ENCODE measurements around the gene PRKCA.

Gene PRKCA

GRCh38 chr17:66849032-66849655, 546.7 kb downstream of the PRKCA start:
- no peak overlapping the region for H3K4me3 ChIP-seq (ENCODE audit: low read length, poor library complexity, severe bottlenecking)
- H4K20me1 ChIP-seq (ENCODE audit: insufficient read depth, low read length, poor library complexity, severe bottlenecking) = no peaks in the 10 kb centered on the region
- no peak for TF ChIP-seq EZH2phosphoT487 (IDR thresholded peaks at IDR 0.05; ENCODE audit: borderline replicate concordance)
- TF ChIP-seq, protein P1, sequence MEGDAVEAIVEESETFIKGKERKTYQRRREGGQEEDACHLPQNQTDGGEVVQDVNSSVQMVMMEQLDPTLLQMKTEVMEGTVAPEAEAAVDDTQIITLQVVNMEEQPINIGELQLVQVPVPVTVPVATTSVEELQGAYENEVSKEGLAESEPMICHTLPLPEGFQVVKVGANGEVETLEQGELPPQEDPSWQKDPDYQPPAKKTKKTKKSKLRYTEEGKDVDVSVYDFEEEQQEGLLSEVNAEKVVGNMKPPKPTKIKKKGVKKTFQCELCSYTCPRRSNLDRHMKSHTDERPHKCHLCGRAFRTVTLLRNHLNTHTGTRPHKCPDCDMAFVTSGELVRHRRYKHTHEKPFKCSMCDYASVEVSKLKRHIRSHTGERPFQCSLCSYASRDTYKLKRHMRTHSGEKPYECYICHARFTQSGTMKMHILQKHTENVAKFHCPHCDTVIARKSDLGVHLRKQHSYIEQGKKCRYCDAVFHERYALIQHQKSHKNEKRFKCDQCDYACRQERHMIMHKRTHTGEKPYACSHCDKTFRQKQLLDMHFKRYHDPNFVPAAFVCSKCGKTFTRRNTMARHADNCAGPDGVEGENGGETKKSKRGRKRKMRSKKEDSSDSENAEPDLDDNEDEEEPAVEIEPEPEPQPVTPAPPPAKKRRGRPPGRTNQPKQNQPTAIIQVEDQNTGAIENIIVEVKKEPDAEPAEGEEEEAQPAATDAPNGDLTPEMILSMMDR (conservative IDR thresholded peaks at IDR 0.05; ENCODE audit: low read length) = no peak
- no peak overlapping the region for H2AFZ ChIP-seq (ENCODE audit: low read length)
- H3K4me1 ChIP-seq (ENCODE audit: insufficient read depth, low read length, poor library complexity, severe bottlenecking) = no peaks in the 10 kb centered on the region
- H3K36me3 ChIP-seq (ENCODE audit: insufficient read depth, low read length) = no peaks in the 10 kb centered on the region
- peaks cover 5% of the 10 kb centered on the region; the same call in 1 of the 2 replicates for H3K9me3 ChIP-seq (ENCODE audit: insufficient read depth, low read depth, low read length)
- no peak overlapping the region for H3K4me2 ChIP-seq (ENCODE audit: low read depth, low read length, poor library complexity, severe bottlenecking)
- no peaks in the 10 kb centered on the region for H3K9me2 ChIP-seq (replicated peaks; ENCODE audit: low read depth, low read length)
- H3K9ac ChIP-seq (ENCODE audit: low read depth, low read length, poor library complexity, severe bottlenecking) = no peak overlapping the region
- H3F3A ChIP-seq (ENCODE audit: low read depth) = no peaks in the 10 kb centered on the region
- no peaks in the 10 kb centered on the region for H3K79me2 ChIP-seq (ENCODE audit: insufficient read depth, low read length)
- no peaks in the 10 kb centered on the region for H3K27me3 ChIP-seq (ENCODE audit: insufficient read depth, low read length, poor library complexity, severe bottlenecking)

- no peaks in the 10 kb centered on the region for H4K20me1 ChIP-seq (ENCODE audit: insufficient read depth, low read length, poor library complexity, severe bottlenecking)
- H3K36me3 ChIP-seq (ENCODE audit: insufficient read depth, low read length) = no peaks in the 10 kb centered on the region
- H3K9me2 ChIP-seq (replicated peaks; ENCODE audit: low read depth, low read length) = no peaks in the 10 kb centered on the region
- H3K9ac ChIP-seq (ENCODE audit: low read depth, low read length, poor library complexity, severe bottlenecking) = no peak overlapping the region
- no peaks in the 10 kb centered on the region for H3F3A ChIP-seq (ENCODE audit: low read depth)
- TF ChIP-seq, protein P1 (conservative IDR thresholded peaks at IDR 0.05; ENCODE audit: low read length) = no peak
- TF ChIP-seq EZH2phosphoT487 (IDR thresholded peaks at IDR 0.05; ENCODE audit: borderline replicate concordance) = no peak
- H2AFZ ChIP-seq (ENCODE audit: low read length) = no peak overlapping the region
- no peaks in the 10 kb centered on the region for H3K4me1 ChIP-seq (ENCODE audit: insufficient read depth, low read length, poor library complexity, severe bottlenecking)
- H3K9me3 ChIP-seq (ENCODE audit: insufficient read depth, low read depth, low read length) = peaks cover 5% of the 10 kb centered on the region; the same call in 1 of the 2 replicates
- no peaks in the 10 kb centered on the region for H3K27me3 ChIP-seq (ENCODE audit: insufficient read depth, low read length, poor library complexity, severe bottlenecking)
- H3K4me3 ChIP-seq (ENCODE audit: low read length, poor library complexity, severe bottlenecking) = no peak overlapping the region
- H3K79me2 ChIP-seq (ENCODE audit: insufficient read depth, low read length) = no peaks in the 10 kb centered on the region
- H3K4me2 ChIP-seq (ENCODE audit: low read depth, low read length, poor library complexity, severe bottlenecking) = no peak overlapping the region
Measured at GRCh38 chr17:66849851-66850580, 547.6 kb downstream of the PRKCA start.

DNA sequence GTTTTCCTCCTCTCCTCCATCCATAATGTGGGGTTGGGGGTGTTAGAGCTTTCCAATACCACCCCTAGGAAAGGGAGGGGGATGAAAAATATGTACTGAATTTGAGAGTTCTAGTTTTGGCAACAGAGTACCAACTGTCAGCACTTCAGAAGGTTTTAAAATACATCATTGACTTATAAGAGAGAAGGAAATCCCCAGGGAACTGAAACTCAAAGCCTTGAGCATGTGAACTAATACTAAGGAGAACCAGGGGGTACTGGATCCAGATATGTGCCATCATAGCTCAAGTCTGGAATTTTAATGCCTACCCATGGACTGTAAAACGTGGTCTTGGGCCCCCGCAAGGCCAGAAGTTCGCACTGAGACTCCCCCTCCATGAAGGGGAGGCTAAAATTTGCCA, 548.3 kb downstream of the PRKCA start:
- H3K9me3 ChIP-seq (ENCODE audit: insufficient read depth, low read depth, low read length) = peaks cover 5% of the 10 kb centered on the region; the same call in 1 of the 2 replicates
- TF ChIP-seq, protein P1 (conservative IDR thresholded peaks at IDR 0.05; ENCODE audit: low read length) = no peak
- no peak for TF ChIP-seq EZH2phosphoT487 (IDR thresholded peaks at IDR 0.05; ENCODE audit: borderline replicate concordance)
- H3K9ac ChIP-seq (ENCODE audit: low read depth, low read length, poor library complexity, severe bottlenecking) = no peak overlapping the region
- no peaks in the 10 kb centered on the region for H4K20me1 ChIP-seq (ENCODE audit: insufficient read depth, low read length, poor library complexity, severe bottlenecking)
- no peaks in the 10 kb centered on the region for H3K27me3 ChIP-seq (ENCODE audit: insufficient read depth, low read length, poor library complexity, severe bottlenecking)
- H3K9me2 ChIP-seq (replicated peaks; ENCODE audit: low read depth, low read length) = no peaks in the 10 kb centered on the region
- no peaks in the 10 kb centered on the region for H3K4me1 ChIP-seq (ENCODE audit: insufficient read depth, low read length, poor library complexity, severe bottlenecking)
- H2AFZ ChIP-seq (ENCODE audit: low read length) = no peak overlapping the region
- H3K4me3 ChIP-seq (ENCODE audit: low read length, poor library complexity, severe bottlenecking) = no peak overlapping the region
- H3K79me2 ChIP-seq (ENCODE audit: insufficient read depth, low read length) = no peaks in the 10 kb centered on the region
- H3K36me3 ChIP-seq (ENCODE audit: insufficient read depth, low read length) = no peaks in the 10 kb centered on the region
- H3K4me2 ChIP-seq (ENCODE audit: low read depth, low read length, poor library complexity, severe bottlenecking) = no peak overlapping the region
- no peaks in the 10 kb centered on the region for H3F3A ChIP-seq (ENCODE audit: low read depth)
